Thyroid gland (tissue), 4 donors: ENCODE measurements around the gene PTGFR. TPM values are rescaled to one million over a fixed set of nuclear protein-coding genes. Genes with fewer than 3 reads are reported as not detected.

ENCODE experiments used
- DNase-seq, 2 donors: peaks; one replicate each; pipeline ENCODE4 v3.0.0-alpha.2; 2019
- H3K27ac ChIP-seq, 3 donors: fragments of 200-600 bp; sonication (generic); 1 replicate in 2 of 3; 2 replicates in 1 of 3; pipeline ENCODE4 v1.5.1; 2016 to 2019; ENCODE audit warnings: mild to moderate bottlenecking in 1 of 3, moderate library complexity in 1 of 3
- H3K27me3 ChIP-seq: fragments of 200-600 bp; sonication (generic); one replicate; pipeline ENCODE4 v1.5.1; 2019
- H3K36me3 ChIP-seq, 2 donors: fragments of 200-600 bp; sonication (generic); one replicate each; pipeline ENCODE4 v1.5.1; 2016 to 2019
- H3K4me1 ChIP-seq, 2 donors: fragments of 200-600 bp; sonication (generic); one replicate each; pipeline ENCODE4 v1.5.1; 2017 to 2019
- H3K4me3 ChIP-seq, 3 donors: fragments of 200-600 bp; sonication (generic); replicated peaks in 1 of 3; 1 replicate in 2 of 3; 2 replicates in 1 of 3; pipeline ENCODE4 v1.5.1; 2016; ENCODE audit warnings: mild to moderate bottlenecking in 1 of 3
- H3K9me3 ChIP-seq: fragments of 200-600 bp; sonication (generic); one replicate; pipeline ENCODE4 v1.5.1; 2017
- POLR2A ChIP-seq, 2 donors: fragments of 450-650 bp; IDR thresholded peaks; one replicate each; pipeline ENCODE4 v1.6.1; 2017; ENCODE audit warnings: antibody characterized with exemption in 2 of 2, mild to moderate bottlenecking in 2 of 2, moderate library complexity in 1 of 2
- WGBS, 2 donors: methylation state at CpG; one replicate each; pipeline ENCODE4 v1.1.5; 2017; 5-methylcytosine and 5-hydroxymethylcytosine counted together
- intact Hi-C: fragments of 100-400 bp; cut with DNase I; formaldehyde crosslinking; loops from one replicate; pipeline ENCODE4 v1.15.1; 2023
- total RNA-seq, 4 donors: library from RNA; depleted of rRNA; stranded (reverse); fragments of >200 nt; gene quantifications; one replicate each; pipeline ENCODE4 v1.2.3, GENCODE V29; 2016
- TF ChIP-seq, protein P1 (sequence below), 6 experiments: fragments of 200-600 bp in 3 of 6; fragments of 450-650 bp in 3 of 6; sonication (generic) in 3 of 6; IDR thresholded peaks; one replicate each; pipeline ENCODE4 v1.5.1; 2016 to 2019; ENCODE audit warnings: antibody characterized with exemption in 6 of 6, mild to moderate bottlenecking in 2 of 6, inconsistent platforms in 1 of 6, moderate library complexity in 1 of 6

PTGFR gene
- total RNA-seq, 4 donors from 2014 or later, result 0.67 to 1.9 (median 1.2) TPM

DNA sequence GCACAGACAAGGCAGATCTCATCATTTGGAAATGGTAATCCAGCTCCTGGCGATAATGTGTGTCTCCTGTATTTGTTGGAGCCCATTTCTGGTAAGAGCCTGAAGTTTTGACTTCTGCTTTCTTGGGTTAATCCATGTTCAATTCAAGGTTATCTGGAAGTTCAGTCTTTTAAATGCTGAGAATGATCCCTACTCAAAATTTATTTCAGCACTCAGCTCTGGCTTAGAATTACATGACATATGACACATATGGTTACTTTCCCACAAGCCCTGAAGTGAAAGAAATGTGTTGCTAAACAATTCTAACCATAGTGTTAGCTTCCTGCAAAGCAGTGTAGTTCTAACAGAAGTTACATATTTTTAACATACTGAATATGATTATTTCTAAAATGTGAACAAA lies 2.7 kb downstream of the PTGFR start:
- intact Hi-C loops, result no loop called here
- Histone ChIP-seq H3K9me3 (no peaks in the 10 kb centered on the region), H3K4me3 (no peak overlapping the region), H3K27ac (no peak overlapping the region), H3K27me3 (no peaks in the 10 kb centered on the region), H3K4me1 (no peaks in the 10 kb centered on the region), H3K36me3 (no peaks in the 10 kb centered on the region)
- WGBS, 2 donors, result 95 to 96% methylated on average over 1 of the region's 1 CpG
- TF ChIP-seq POLR2A (IDR thresholded peaks at IDR 0.05), result no peak
- TF ChIP-seq, protein P1, sequence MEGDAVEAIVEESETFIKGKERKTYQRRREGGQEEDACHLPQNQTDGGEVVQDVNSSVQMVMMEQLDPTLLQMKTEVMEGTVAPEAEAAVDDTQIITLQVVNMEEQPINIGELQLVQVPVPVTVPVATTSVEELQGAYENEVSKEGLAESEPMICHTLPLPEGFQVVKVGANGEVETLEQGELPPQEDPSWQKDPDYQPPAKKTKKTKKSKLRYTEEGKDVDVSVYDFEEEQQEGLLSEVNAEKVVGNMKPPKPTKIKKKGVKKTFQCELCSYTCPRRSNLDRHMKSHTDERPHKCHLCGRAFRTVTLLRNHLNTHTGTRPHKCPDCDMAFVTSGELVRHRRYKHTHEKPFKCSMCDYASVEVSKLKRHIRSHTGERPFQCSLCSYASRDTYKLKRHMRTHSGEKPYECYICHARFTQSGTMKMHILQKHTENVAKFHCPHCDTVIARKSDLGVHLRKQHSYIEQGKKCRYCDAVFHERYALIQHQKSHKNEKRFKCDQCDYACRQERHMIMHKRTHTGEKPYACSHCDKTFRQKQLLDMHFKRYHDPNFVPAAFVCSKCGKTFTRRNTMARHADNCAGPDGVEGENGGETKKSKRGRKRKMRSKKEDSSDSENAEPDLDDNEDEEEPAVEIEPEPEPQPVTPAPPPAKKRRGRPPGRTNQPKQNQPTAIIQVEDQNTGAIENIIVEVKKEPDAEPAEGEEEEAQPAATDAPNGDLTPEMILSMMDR (IDR thresholded peaks at IDR 0.05), result no peak
- no peak for DNase-seq

- Histone ChIP-seq H3K9me3 (no peaks in the 10 kb centered on the region), H3K27me3 (no peaks in the 10 kb centered on the region), H3K4me1 (no peaks in the 10 kb centered on the region), H3K36me3 (no peaks in the 10 kb centered on the region), H3K27ac (no peak overlapping the region), H3K4me3 (no peak overlapping the region)
- 81 to 83% methylated on average over 4 of the region's 4 CpGs for WGBS, 2 donors
- intact Hi-C loops, result no loop called here
- no peak for DNase-seq
- TF ChIP-seq, protein P1 (IDR thresholded peaks at IDR 0.05), result no peak
- no peak for TF ChIP-seq POLR2A (IDR thresholded peaks at IDR 0.05)
These were observed 6.4 kb downstream of the PTGFR start for GRCh38 chr1:78497201-78497600.

DNA sequence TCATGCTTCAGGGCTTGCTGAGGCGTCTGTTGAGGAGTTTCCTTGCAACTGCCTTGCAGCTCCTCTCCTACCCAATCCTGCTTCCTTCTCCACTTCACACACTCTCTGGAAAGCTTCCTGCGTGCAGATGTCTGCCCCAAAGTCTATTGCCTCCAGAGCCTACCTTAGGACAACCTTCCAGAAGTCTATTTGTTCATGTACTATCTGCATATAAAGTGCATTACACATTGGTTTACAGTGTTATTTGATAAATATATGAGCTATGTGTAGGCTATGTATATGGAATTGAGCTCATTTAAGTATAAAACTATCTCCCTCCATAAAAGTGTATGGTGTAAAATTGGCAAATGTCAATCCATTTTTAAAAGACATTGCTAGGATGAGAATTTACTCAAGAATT lies 9.8 kb downstream of the PTGFR start:
- 59 to 65% methylated on average over 2 of the region's 2 CpGs for WGBS, 2 donors
- intact Hi-C loops, result no loop called here

GRCh38 chr1:78501203-78501602 lies 10.4 kb downstream of the PTGFR start:
- no peaks in the 10 kb centered on the region for H3K9me3 ChIP-seq
- H3K36me3 ChIP-seq, result no peaks in the 10 kb centered on the region
- no peak for DNase-seq
- H3K27me3 ChIP-seq, result no peaks in the 10 kb centered on the region
- no peak overlapping the region for H3K4me3 ChIP-seq
- intact Hi-C loops, result no loop called here
- TF ChIP-seq, protein P1 (IDR thresholded peaks at IDR 0.05), result no peak
- TF ChIP-seq POLR2A (IDR thresholded peaks at IDR 0.05), result no peak
- no peak overlapping the region for H3K27ac ChIP-seq
- H3K4me1 ChIP-seq, result no peaks in the 10 kb centered on the region

More for the DNA sequence above, 9.8 kb downstream of the PTGFR start:
- no peaks in the 10 kb centered on the region for H3K27me3 ChIP-seq
- no peak for TF ChIP-seq POLR2A (IDR thresholded peaks at IDR 0.05)
- TF ChIP-seq, protein P1 (IDR thresholded peaks at IDR 0.05), result no peak
- DNase-seq, result no peak
- H3K4me1 ChIP-seq, result no peaks in the 10 kb centered on the region
- H3K27ac ChIP-seq, result no peak overlapping the region
- no peaks in the 10 kb centered on the region for H3K9me3 ChIP-seq
- H3K36me3 ChIP-seq, result no peaks in the 10 kb centered on the region
- no peak overlapping the region for H3K4me3 ChIP-seq

GRCh38 chr1:78511334-78511733 lies 20.6 kb downstream of the PTGFR start:
- Histone ChIP-seq H3K27me3 (no peaks in the 10 kb centered on the region), H3K36me3 (no peaks in the 10 kb centered on the region), H3K9me3 (no peaks in the 10 kb centered on the region), H3K4me3 (no peak overlapping the region), H3K4me1 (no peaks in the 10 kb centered on the region), H3K27ac (no peak overlapping the region)
- intact Hi-C loops, result no loop called here
- WGBS, 2 donors, result 89 to 95% methylated on average over 3 of the region's 3 CpGs
- no peak for DNase-seq
- TF ChIP-seq, protein P1 (IDR thresholded peaks at IDR 0.05), result no peak
- no peak for TF ChIP-seq POLR2A (IDR thresholded peaks at IDR 0.05)
